ENCODE results near the gene GREM2.

The GREM2 gene

DNA sequence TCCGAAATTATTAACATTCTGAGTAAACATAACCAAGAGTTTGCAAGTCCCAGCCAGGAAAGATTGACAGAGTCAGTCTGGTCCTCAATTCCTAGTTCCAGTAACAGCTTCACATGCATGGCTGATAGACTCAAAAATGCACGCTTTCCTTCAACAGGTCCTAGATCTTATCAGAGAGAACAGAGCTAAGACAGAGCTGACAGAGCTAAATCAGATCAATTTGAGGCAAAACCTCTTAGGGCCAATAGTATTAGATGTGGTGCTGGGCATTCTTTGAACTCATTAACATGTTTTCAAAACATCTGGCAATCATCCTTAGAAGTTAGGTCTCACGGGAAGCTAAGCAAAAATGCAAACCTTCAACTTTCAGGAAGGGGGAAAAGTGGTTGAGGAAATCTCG, 114.0 kb downstream of the GREM2 start:
- no peak for DNase-seq

DNA sequence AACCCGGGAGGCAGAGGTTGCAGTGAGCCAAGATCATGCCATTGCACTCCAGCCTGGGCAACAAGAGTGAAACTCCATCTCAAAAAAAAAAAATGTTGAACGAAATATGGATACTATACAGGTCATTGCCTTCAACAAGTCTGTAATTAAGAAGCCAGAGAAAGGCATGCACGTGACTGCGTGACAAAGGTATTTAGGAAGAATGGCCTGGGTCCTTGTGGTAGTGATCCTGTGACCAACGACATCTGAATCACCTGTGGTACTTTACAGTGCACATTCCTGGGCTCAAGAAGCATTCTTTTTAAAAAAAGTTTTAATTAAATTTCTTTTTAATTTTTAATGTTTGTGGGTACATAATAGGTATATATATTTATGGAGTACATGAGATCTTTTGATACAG, 115.0 kb downstream of the GREM2 start:
- DNase-seq: no peak

- DNase-seq: no peak
These were observed 115.6 kb downstream of the GREM2 start for GRCh38 chr1:240496356-240496755.

GRCh38 chr1:240495601-240496000, 116.4 kb downstream of the GREM2 start:
- DNase-seq: no peak

DNA sequence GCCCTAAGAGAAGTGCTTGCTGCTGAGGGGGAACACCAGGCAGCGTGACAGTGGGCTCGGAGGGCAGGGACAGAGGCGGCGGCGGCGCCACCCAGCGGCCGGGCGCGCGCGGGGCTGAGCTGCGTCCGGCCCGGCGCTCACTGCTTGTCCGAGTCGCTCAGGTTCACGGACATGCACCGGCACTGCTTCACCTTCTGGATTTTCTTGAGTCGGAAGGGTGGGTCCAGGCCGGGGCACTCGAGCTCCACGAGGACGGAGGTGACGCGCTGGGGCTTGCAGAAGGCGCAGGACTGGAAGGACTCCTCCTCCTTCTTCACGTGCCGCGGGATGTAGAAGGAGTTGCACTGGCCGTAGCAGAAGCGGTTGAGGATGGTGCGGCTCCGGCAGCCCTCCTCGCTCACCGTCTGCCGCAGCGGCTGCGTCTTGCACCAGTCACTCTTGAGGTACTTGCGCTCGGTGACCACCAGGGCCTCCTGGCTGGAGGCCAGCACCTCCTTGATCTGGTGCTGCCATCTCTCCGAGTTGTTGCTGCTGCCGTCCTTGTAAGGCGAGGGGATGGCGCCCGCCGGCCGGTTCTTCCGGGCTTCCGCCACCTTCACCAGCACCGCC, 119.0 kb downstream of the GREM2 start:
- peak; percentile 18 for DNase-seq

GRCh38 chr1:240491796-240492195, 120.2 kb downstream of the GREM2 start:
- no peak for DNase-seq

- DNase-seq: no peak
These were observed 120.8 kb downstream of the GREM2 start for GRCh38 chr1:240491156-240491555.

DNA sequence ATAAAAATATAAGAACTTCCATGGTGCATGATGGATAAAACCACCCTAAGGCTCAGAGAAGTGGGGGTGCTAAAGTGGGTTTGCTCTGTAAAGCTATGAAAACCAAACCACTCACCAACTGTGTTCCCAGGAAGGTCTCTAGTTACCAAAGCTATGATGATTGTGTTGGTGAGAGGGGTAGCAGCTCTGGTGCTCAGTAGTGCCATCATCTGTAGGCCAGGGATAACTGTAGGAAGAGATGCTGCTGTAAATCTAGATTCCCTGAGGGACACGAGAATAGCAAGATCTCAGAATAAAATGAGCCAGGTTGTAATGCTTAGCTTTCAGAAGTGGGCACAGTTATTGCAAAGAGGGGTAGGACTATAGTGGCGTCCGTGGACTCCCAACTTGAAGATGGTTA, 124.5 kb downstream of the GREM2 start:
- DNase-seq: no peak

- no peak for DNase-seq
These were observed 125.3 kb downstream of the GREM2 start for GRCh38 chr1:240486611-240487010.

DNA sequence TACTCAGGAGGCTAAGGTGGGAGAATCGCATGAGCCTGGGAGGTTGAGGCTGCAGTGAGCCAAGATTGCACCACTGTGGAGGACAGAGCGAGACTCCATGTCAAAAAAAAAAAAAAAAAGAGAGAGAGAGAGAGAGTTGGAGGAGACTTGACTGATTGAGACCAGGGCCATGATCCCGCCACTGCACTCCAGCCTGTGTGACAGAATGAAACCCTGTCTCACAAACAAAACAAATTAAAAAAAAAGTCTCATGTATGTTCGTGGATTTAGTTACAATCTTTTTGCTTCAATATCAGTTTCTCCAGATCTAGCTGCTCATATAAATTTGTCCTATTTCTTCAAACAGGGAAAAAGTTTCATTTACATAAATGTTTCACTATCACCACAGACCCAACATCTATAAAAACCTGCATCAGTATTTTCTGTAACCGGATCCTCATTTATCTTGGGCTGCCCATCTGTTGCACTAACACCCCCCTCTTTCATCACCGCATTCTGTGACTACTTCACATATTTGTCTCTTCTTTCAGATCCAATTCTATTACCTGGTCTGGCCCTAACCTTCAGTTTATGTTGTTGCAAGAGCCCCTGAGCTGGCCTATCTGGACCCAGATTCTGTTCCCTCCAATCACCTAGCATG, 127.0 kb downstream of the GREM2 start:
- DNase-seq: no peak

DNA sequence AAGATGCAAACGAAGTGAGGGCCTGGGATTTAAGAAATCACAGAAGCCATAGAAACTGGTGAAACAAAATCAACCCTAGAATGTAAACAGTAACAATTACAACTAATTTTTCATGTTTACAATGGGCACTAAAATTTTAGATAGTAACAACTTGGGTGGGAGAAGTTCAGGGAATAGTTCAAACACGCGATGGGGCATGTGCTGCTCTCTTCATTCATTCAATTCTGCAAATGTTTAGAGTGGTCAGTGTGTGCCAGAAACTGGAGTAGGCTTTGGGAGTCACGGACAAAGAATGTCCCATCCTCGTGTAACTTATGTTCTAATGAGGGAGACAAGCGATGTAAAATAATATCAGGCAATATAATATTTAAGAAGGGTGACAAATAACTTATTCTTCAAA, 133.4 kb downstream of the GREM2 start:
- DNase-seq: no peak

- DNase-seq: no peak
These were observed 136.1 kb downstream of the GREM2 start for GRCh38 chr1:240475832-240476231.

- no peak for DNase-seq
These were observed 137.8 kb downstream of the GREM2 start for GRCh38 chr1:240474133-240474614.

DNA sequence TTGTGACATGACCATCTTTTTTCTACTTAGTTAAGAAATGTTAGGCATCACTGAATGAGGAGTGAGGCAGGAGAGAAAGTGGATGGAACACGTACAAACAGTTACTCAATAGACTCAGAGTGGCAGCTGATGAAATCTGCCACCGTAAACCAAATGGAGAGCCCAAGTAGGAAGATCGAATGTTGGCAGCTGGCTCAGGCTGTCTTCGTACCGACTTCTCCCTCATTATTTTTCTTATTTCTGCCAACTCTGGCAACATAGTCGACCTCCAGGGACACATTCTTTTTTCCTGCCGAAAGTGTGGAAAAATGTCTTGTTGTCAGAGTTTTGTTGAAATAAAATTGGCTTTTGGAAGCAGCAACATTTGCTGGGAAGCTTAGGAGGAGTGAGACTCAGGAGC, 143.3 kb downstream of the GREM2 start:
- DNase-seq: no peak

DNA sequence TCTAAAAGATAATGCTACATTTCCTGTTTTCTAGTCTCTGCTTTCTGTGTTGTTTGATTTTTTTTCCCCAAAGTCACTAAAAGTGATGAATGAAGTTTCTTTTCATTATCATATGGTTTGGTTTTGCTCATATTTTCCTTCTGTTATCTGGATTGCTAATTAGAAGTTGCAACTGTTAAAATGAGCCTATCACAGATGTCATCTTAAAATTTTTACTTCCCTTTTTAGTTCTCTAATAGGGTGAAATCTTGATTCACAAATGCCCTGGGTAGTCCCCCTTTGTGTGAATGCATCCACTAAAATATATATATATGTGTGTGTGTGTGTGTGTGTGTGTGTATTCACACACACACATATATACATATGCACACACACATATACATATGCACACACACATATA, 144.1 kb downstream of the GREM2 start:
- no peak for DNase-seq

DNA sequence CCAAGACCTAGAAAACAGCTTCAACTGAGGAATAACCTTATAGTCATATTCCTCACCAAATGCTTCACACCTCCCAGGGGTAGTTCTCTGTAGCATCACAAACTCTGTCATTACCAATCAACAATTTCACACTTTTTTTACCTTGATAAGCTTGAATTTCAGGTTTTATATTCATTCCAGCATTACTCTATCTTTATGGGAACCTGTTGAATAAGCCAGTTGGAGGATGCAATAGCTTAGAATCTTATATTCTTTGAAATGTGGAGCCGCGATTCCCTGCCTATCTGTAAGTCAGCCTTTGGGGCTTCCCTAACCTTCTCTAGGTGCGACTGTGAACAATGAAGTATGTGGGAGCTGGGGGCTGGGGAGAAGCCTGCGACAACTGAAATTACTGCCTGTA, 145.4 kb downstream of the GREM2 start:
- no peak for DNase-seq

GRCh38 chr1:240465531-240465940, 146.4 kb downstream of the GREM2 start:
- DNase-seq: no peak

GRCh38 chr1:240464099-240464498, 147.9 kb downstream of the GREM2 start:
- DNase-seq: no peak

GRCh38 chr1:240462766-240463395, 149.1 kb downstream of the GREM2 start:
- no peak for DNase-seq

DNA sequence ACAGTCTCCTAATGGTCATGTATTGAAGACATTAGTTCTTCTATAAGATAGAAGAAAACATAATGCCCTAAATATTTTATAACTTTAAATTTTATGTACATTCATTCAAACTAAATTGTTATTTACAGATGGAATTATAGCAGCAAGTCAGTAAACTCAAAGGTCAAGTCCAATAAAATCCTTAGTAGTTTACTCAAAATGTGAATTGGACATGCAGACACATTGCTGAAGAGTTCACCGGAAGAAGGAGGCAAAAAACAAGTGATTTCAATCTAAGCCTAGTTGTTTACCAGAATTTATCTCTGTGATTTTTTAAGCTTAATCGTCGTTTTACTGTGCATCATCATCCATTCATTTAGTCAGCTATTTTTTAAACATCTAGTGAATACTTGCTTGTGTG, 149.7 kb downstream of the GREM2 start:
- DNase-seq: no peak

GRCh38 chr1:240457203-240457602, 154.8 kb downstream of the GREM2 start:
- DNase-seq: no peak

GRCh38 chr1:240455228-240455821, 156.6 kb downstream of the GREM2 start:
- no peak for DNase-seq

DNA sequence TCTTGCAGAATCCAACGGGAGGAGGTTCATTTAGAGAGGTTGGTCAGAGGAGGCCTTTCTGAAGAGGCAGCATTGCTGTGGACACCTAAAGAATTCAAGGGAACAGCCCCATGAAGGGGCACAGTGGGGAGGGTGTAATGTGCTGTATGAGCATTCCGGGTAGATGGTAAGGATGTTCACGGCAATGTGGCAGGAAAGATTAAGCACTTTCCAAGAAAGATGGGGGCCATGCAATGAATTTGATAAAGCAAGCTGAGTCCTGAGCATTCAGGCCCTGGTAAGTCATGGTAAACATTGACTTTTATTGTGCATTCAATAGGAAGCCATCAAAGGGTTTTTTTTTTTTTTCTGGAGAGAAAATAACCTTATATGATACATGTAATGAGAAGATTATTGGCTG, 166.6 kb downstream of the GREM2 start:
- DNase-seq: no peak

- no peak for DNase-seq
These were observed 170.3 kb downstream of the GREM2 start for GRCh38 chr1:240441669-240442068.

Measured in activated T-cell treated with anti-CD3 and anti-CD28 coated beads, Interleukin-2, amount 50 U/mL, for 1 hour (primary cell).